Endothelial cell (in vitro differentiated cells): ENCODE measurements around the gene ZNF451. TPM values are rescaled to one million over a fixed set of nuclear protein-coding genes. Genes with fewer than 3 reads are reported as not detected.

Experiments used
- DNase-seq: peaks from one replicate; pipeline ENCODE4 v3.0.0; 2021; ENCODE audit warnings: low spot score
- H3K27ac Mint-ChIP-seq: one replicate; pipeline ENCODE4 v1.8.0; 2021; ENCODE audit warnings: mixed read lengths, inconsistent platforms; ENCODE audit not compliant: unreplicated experiment
- H3K27me3 Mint-ChIP-seq: one replicate; pipeline ENCODE4 v1.8.0; 2021; ENCODE audit warnings: mild to moderate bottlenecking, moderate library complexity, mixed read lengths, inconsistent platforms; ENCODE audit not compliant: unreplicated experiment
- H3K36me3 Mint-ChIP-seq: one replicate; pipeline ENCODE4 v1.8.0; 2021; ENCODE audit warnings: mild to moderate bottlenecking, low read depth, mixed read lengths, inconsistent platforms; ENCODE audit not compliant: unreplicated experiment
- H3K4me1 Mint-ChIP-seq: one replicate; pipeline ENCODE4 v1.8.0; 2021; ENCODE audit warnings: mild to moderate bottlenecking, mixed read lengths, inconsistent platforms; ENCODE audit not compliant: unreplicated experiment
- H3K4me3 Mint-ChIP-seq: one replicate; pipeline ENCODE4 v1.8.0; 2021; ENCODE audit warnings: mild to moderate bottlenecking, mixed read lengths, inconsistent platforms; ENCODE audit not compliant: unreplicated experiment
- H3K9me3 Mint-ChIP-seq: one replicate; pipeline ENCODE4 v1.8.0; 2021; ENCODE audit warnings: mixed read lengths, inconsistent platforms; ENCODE audit not compliant: unreplicated experiment
- CTCF ChIP-seq: fragments of 200-600 bp; sonication (generic); IDR thresholded peaks from one replicate; pipeline ENCODE4 v1.5.0; 2021; ENCODE audit warnings: antibody characterized with exemption; ENCODE audit not compliant: unreplicated experiment
- total RNA-seq: library from RNA; stranded (reverse); fragmentation: NEBNext Ultra II Directional; extraction: Animal tissue kit (Norgen Biotek cat#: 25700); gene quantifications from one replicate; pipeline ENCODE4 v1.2.1, GENCODE V29; 2021; ENCODE audit not compliant: unreplicated experiment

Gene ZNF451
- total RNA-seq, 1 donor from 2014 or later = 129 TPM

- DNase-seq = no peak
- Mint-ChIP-seq H3K36me3 (peaks cover 15% of the 10 kb centered on the region), H3K9me3 (no peaks in the 10 kb centered on the region), H3K27me3 (no peaks in the 10 kb centered on the region), H3K4me1 (no peaks in the 10 kb centered on the region), H3K4me3 (no peak overlapping the region), H3K27ac (no peak overlapping the region)
- no peak for TF ChIP-seq CTCF
Measured at GRCh38 chr6:57137350-57137749, 47.4 kb downstream of the ZNF451 start.

- H3K27ac Mint-ChIP-seq = no peak overlapping the region
- no peaks in the 10 kb centered on the region for H3K9me3 Mint-ChIP-seq
- no peaks in the 10 kb centered on the region for H3K4me1 Mint-ChIP-seq
- peaks cover 21% of the 10 kb centered on the region for H3K36me3 Mint-ChIP-seq
- TF ChIP-seq CTCF = no peak
- no peak for DNase-seq
- H3K27me3 Mint-ChIP-seq = no peaks in the 10 kb centered on the region
- H3K4me3 Mint-ChIP-seq = no peak overlapping the region
Measured at GRCh38 chr6:57138026-57138425, 48.0 kb downstream of the ZNF451 start.

DNA sequence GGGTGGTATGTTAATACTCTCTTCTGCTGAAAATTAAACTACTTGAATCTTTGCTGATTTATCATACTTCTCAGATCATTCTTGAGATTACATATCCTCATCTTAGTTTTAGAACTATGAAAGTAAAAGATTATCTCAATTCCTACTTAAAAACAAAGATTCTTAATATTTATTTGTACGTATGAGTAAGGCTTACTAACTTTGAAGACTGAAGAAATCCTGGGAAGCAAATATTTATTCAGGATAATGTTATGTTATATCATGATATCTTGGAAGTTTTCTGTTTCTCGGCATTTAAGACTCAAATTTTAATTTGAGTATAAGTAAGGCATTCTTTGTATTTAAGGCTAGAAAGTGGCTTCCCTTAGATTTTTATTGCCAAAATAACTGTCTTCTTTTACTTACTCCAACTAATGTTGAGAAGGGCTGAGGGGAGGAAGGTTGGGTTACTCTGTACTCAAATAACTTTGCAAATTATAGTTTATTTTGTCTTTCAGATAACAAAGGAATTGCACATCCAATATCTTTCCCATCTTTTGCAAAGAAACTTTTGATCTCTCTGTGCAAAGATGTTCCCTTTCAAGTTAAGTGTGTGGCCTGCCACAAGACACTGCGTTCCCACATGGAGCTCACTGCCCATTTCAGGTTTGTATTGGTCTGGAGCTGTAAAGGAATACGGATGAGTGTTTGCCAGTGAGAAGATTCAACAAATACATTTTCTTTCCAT lies 51.6 kb downstream of the ZNF451 start:
- Mint-ChIP-seq H3K4me1 (no peaks in the 10 kb centered on the region), H3K4me3 (peak overlapping the region; percentile 0), H3K27me3 (no peaks in the 10 kb centered on the region), H3K9me3 (no peaks in the 10 kb centered on the region), H3K27ac (no peak overlapping the region), H3K36me3 (peaks cover 21% of the 10 kb centered on the region)
- no peak for TF ChIP-seq CTCF
- DNase-seq = no peak

GRCh38 chr6:57142178-57142525 lies 52.2 kb downstream of the ZNF451 start:
- no peak for DNase-seq
- H3K4me3 Mint-ChIP-seq = peak overlapping the region; percentile 0
- H3K36me3 Mint-ChIP-seq = peaks cover 19% of the 10 kb centered on the region
- no peak for TF ChIP-seq CTCF
- H3K9me3 Mint-ChIP-seq = no peaks in the 10 kb centered on the region
- H3K27ac Mint-ChIP-seq = no peak overlapping the region
- no peaks in the 10 kb centered on the region for H3K27me3 Mint-ChIP-seq
- H3K4me1 Mint-ChIP-seq = no peaks in the 10 kb centered on the region

DNA sequence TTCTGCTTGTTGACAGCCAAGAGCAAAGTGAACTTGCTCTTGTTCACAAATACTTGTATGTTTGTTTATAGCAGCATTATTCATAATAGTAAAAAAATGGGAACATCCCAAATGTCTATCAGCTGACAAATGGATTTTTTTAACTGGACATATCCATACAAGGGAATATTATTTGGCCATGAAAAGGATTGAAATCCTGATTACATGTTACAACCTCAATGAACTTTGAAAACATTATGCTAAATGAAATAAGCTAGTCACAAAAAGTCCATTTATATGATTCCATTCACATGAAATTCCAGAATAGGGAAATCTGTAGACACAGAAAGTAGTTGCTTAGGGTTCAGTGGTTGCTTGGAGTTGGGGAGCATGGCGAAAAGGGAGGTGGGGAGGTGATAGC lies 53.7 kb downstream of the ZNF451 start:
- DNase-seq = no peak
- Mint-ChIP-seq H3K27ac (no peak overlapping the region), H3K4me3 (no peak overlapping the region), H3K27me3 (no peaks in the 10 kb centered on the region), H3K9me3 (no peaks in the 10 kb centered on the region), H3K4me1 (no peaks in the 10 kb centered on the region), H3K36me3 (peaks cover 24% of the 10 kb centered on the region)
- no peak for TF ChIP-seq CTCF
